Activated naive CD4-positive, alpha-beta T cell treated with anti-CD3 and anti-CD28 coated beads, Interleukin-2, amount 10 ng/mL, durations not matched to agents 7 days and 5 days (primary cell): ENCODE measurements around the gene PBX4.
"Not testable (repeated sequence)": the region's sequence is repeated elsewhere in the genome, so short reads cannot be mapped to it uniquely, and the experiment has no call there.

Source experiments
- CTCF ChIA-PET: fragments of 350-600 bp; sonication (Branson Sonifier 250); formaldehyde crosslinking; loops from one replicate; lab custom pipeline; 2021; ENCODE audit warnings: antibody characterized with exemption; lab: Charles Lee
- DNase-seq: peaks from one replicate; pipeline ENCODE4 v3.0.0-alpha.2; 2020
- H3K27ac Mint-ChIP-seq: one replicate; pipeline ENCODE4 v1.8.0; 2021; ENCODE audit warnings: mild to moderate bottlenecking, moderate library complexity, mixed read lengths
- H3K27me3 Mint-ChIP-seq: one replicate; pipeline ENCODE4 v1.8.0; 2021; ENCODE audit warnings: mild to moderate bottlenecking, mixed read lengths
- H3K36me3 Mint-ChIP-seq: one replicate; pipeline ENCODE4 v1.8.0; 2021; ENCODE audit warnings: mixed read lengths
- H3K4me1 Mint-ChIP-seq: one replicate; pipeline ENCODE4 v1.8.0; 2021; ENCODE audit warnings: mixed read lengths
- H3K4me3 Mint-ChIP-seq: one replicate; pipeline ENCODE4 v1.8.0; 2021; ENCODE audit warnings: mild to moderate bottlenecking, moderate library complexity, mixed read lengths
- H3K9me3 Mint-ChIP-seq: one replicate; pipeline ENCODE4 v1.8.0; 2021; ENCODE audit warnings: mixed read lengths

The PBX4 gene

DNA sequence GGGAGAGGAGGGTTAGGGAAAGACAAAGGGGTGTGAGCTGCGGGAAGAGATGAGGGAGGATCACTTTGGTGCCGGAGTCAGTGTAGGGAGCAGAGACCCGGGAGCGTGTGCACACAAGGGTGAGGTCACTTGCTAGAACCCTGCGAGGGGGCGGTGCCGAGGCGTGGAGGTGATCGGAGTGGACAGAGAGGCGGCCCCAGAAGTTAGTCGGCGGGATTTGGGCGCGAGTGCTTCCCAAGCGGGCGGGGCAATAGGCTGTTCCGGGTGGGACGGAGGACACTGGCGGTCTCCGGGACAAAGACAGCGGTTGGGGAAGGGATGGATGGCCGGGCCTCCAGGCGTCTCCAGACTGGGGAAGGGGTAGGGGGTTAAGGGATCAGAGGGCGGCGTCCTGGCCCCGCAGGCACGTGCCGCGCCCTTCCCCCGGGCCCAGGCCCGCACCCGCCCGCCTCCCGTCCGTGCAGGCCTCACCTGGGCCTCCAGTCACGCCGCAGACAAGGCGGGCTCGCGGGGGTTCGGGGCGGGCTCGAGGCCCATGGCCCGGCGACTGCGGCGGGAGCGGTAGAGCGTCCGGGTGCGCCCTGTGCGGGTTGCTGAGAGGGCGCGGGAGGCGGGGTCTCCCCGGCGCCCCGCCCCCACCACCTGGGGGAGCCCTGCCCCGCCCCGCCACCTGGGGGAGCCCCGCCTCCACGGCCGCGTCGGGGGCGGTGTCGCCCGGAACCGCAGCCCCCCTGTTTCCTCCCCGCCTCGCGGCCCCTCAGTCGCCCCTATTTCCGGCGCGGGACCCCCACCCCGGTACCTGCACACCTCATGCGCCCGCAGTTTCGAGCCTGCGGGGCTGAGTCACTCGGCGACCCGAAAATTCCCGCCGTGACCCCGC is 9.4 kb upstream of the PBX4 start, which contains the start of gene LPAR2:
LPAR2 (minus strand) TSS at position 600 of the 880 bp plus-strand sequence. CDS start 945 bp downstream, outside the sequence.
- peak; percentile 81 for DNase-seq
- Mint-ChIP-seq H3K4me1 (peaks cover 40% of the 10 kb centered on the region), H3K4me3 (peak within 1 kb of the TSS; percentile 97), H3K36me3 (peaks cover 47% of the 10 kb centered on the region), H3K9me3 (no peaks in the 10 kb centered on the region), H3K27me3 (peaks cover 4% of the 10 kb centered on the region), H3K27ac (peak within 1 kb of the TSS; percentile 94)
- CTCF ChIA-PET, result interaction anchor here (0.6 to 1.1 kb wide), 3 partner anchors 10 to 95 kb away, joined by 3 read pairs; partner anchors contain the start of gene PBX4

DNA sequence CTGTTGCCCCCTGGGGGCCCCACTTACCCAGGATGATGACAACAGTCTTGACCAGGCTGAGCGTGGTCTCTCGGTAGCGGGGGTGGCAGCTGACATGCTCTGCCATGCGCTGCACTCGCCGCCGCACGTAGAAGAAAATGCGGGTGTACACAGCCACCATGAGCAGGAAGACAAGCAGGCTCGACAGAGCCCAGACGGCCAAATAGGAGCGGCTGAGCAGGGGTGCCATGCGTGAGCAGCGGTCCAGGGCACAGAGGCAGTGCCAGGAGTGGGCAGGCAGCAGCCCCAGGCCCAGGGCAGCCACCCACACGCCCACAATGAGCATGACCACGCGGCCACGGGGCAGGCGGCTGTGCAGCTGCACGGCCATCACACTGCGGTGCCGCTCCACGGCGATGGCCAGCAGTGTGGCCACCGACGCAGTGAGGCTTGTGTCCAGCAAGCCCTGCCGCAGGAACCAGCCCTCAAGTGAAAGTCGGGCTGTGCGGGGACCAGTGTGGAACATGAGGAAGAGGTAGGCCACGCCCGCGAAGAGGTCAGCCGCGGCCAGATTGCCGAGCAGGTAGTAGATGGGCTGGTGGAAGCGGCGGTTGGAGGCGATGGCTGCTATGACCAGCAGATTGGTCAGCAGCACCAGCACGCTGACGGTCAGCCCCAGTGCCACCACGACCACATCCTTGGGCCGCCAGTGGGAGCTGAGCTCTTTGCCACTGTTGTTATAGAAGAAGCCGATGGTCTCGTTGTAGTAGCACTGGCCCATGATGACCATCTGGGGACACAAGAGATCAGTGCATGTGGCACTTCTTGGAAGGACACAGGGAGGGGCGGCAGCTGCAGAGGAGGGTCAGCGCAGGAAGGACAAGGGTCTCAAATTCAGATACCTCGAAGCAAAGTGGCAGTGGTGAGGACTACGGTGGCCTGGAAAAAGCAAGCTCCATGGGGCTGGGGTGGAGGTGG is 8.3 kb upstream of the PBX4 start:
- CTCF ChIA-PET, result interaction anchor here (0.7 to 1.3 kb wide), 3 partner anchors 9 to 37 kb away, joined by 3 read pairs; partner anchors contain the start of gene PBX4
- Mint-ChIP-seq H3K4me3 (peak overlapping the region; percentile 97), H3K9me3 (no peaks in the 10 kb centered on the region), H3K27ac (peak overlapping the region; percentile 94), H3K27me3 (peaks cover 4% of the 10 kb centered on the region), H3K36me3 (peaks cover 42% of the 10 kb centered on the region), H3K4me1 (peaks cover 40% of the 10 kb centered on the region)
- no peak for DNase-seq

DNA sequence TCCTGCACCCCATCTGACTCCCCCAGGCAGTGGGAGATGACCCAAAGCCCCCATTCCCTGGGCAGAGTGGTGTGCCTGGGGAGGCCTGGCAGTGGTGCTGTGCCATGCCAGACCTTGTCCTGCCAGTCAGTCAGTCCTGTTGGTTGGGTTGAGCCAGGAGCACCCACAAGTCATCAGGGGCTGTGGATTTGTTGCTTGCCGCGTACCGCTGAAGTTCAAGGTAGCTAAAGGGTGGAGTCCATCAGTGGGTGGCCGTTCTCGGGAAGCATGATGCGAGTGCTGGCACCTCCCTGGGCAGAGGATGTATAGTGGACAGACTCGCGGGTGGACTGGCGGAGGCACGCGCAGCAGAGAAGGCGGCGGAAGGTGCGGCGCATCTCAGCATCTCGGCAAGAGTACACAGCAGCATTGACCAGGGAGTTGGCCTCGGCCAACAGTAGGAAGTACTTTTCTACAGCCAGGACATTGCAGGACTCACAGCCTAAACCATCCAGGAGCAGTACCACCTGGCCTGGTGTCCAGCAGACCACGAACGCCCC is 5.6 kb upstream of the PBX4 start:
- Mint-ChIP-seq H3K27ac (no peak overlapping the region), H3K27me3 (peaks cover 4% of the 10 kb centered on the region), H3K4me3 (no peak overlapping the region), H3K9me3 (no peaks in the 10 kb centered on the region), H3K36me3 (peaks cover 32% of the 10 kb centered on the region), H3K4me1 (peaks cover 47% of the 10 kb centered on the region)
- no peak for DNase-seq
- CTCF ChIA-PET, result no interaction called here

GRCh38 chr19:19623383-19623782 is 4.9 kb upstream of the PBX4 start:
- peaks cover 30% of the 10 kb centered on the region for H3K36me3 Mint-ChIP-seq
- peak overlapping the region; percentile 24 for H3K27ac Mint-ChIP-seq
- no peaks in the 10 kb centered on the region for H3K9me3 Mint-ChIP-seq
- no peak for DNase-seq
- peaks cover 47% of the 10 kb centered on the region for H3K4me1 Mint-ChIP-seq
- H3K4me3 Mint-ChIP-seq, result no peak overlapping the region
- peaks cover 4% of the 10 kb centered on the region for H3K27me3 Mint-ChIP-seq
- CTCF ChIA-PET, result no interaction called here

DNA sequence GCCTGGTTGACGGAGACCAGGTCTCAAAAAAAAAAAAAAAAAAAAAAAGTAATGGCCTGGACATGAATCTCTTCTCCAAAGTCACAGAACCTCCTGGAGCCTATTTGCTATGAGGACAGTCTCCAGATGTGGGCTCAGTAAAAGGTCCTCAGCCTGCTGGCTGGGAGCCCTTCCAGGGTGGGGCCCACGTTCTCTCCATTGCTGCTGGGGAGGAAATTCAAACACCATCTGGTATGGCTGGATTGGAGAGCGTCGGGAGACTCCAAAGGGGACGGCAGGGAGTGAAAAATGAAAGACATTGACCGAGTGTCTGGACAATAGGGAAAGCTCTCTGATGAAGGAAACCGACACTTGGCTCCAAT is 1.3 kb upstream of the PBX4 start:
- Mint-ChIP-seq H3K4me3 (no peak overlapping the region), H3K4me1 (peaks cover 52% of the 10 kb centered on the region), H3K36me3 (peaks cover 25% of the 10 kb centered on the region), H3K27me3 (no peaks in the 10 kb centered on the region), H3K9me3 (no peaks in the 10 kb centered on the region), H3K27ac (no peak overlapping the region)
- CTCF ChIA-PET, result no interaction called here
- DNase-seq, result no peak

GRCh38 chr19:19619181-19619848 is 828 bp upstream of the PBX4 start:
- peaks cover 52% of the 10 kb centered on the region for H3K4me1 Mint-ChIP-seq
- peak overlapping the region; percentile 5 for H3K27ac Mint-ChIP-seq
- CTCF ChIA-PET, result interaction anchor here (1.7 kb wide), 1 partner anchor 8 kb away, joined by 3 read pairs; no protein-coding TSS in a partner anchor
- H3K4me3 Mint-ChIP-seq, result peak overlapping the region; percentile 90
- H3K27me3 Mint-ChIP-seq, result no peaks in the 10 kb centered on the region
- no peaks in the 10 kb centered on the region for H3K9me3 Mint-ChIP-seq
- peaks cover 22% of the 10 kb centered on the region for H3K36me3 Mint-ChIP-seq
- DNase-seq, result no peak

- peak overlapping the region; percentile 12 for H3K27ac Mint-ChIP-seq
- H3K27me3 Mint-ChIP-seq, result no peaks in the 10 kb centered on the region
- H3K4me3 Mint-ChIP-seq, result peak overlapping the region; percentile 2
These were observed 3.4 kb downstream of the PBX4 start for GRCh38 chr19:19615086-19615485.

GRCh38 chr19:19613506-19613905 is 5.0 kb downstream of the PBX4 start:
- no peak for DNase-seq
- CTCF ChIA-PET, result interaction anchor here (1.1 kb wide), 1 partner anchor 8 kb away, joined by 3 read pairs; no protein-coding TSS in a partner anchor
- H3K27ac Mint-ChIP-seq, result no peak overlapping the region

More at GRCh38 chr19:19615086-19615485, 3.4 kb downstream of the PBX4 start:
- Mint-ChIP-seq H3K4me1 (peaks cover 58% of the 10 kb centered on the region), H3K36me3 (peaks cover 26% of the 10 kb centered on the region), H3K9me3 (no peaks in the 10 kb centered on the region)
- DNase-seq, result no peak
- CTCF ChIA-PET, result no interaction called here

DNA sequence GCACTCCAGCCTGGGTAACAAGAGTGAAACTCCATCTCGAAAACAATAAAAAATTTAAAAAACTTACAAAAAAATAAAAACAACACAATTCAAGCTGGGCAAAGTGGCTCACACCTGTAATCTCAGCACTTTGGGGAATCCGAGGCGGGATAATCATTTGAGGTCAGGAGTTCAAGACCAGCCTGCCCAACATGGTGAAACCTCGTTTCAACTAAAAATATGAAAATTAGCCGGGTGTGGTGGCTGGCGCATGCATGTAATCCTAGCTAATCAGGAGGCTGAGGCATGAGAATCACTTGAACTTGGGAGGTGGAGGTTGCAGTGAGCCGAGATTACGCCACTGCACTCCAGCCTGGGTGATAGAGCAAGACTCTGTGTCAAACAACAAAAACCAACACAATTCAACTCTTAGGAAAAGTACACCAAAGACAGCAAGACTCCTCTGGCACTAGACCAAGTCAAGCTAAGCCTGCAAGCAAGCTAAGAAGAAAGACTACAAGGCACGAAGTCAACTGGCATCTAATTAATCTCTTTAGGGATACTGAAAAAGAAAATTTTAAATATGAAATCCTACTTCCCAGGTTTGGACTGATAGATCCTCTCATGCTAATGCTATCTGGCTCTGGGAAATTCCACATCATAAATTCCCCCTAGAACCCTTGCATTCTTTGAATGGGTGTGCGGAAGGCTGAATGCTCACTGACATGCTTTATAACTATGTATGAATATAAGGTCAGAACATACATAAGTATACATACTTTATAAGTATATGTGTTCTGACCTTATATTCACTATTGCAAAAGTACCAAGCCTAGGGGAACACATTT is 7.9 kb downstream of the PBX4 start:
- Mint-ChIP-seq H3K36me3 (peaks cover 47% of the 10 kb centered on the region), H3K4me1 (peaks cover 63% of the 10 kb centered on the region), H3K27me3 (no peaks in the 10 kb centered on the region), H3K27ac (peak overlapping the region; percentile 21), H3K9me3 (no peaks in the 10 kb centered on the region), H3K4me3 (no peak overlapping the region)
- DNase-seq, result no peak
- CTCF ChIA-PET, result interaction anchor here (1.0 kb wide), 1 partner anchor 10 kb away, joined by 3 read pairs; no protein-coding TSS in a partner anchor

More at GRCh38 chr19:19613506-19613905, 5.0 kb downstream of the PBX4 start:
- Mint-ChIP-seq H3K36me3 (peaks cover 38% of the 10 kb centered on the region), H3K27me3 (no peaks in the 10 kb centered on the region), H3K4me1 (peaks cover 60% of the 10 kb centered on the region), H3K4me3 (no peak overlapping the region), H3K9me3 (no peaks in the 10 kb centered on the region)

DNA sequence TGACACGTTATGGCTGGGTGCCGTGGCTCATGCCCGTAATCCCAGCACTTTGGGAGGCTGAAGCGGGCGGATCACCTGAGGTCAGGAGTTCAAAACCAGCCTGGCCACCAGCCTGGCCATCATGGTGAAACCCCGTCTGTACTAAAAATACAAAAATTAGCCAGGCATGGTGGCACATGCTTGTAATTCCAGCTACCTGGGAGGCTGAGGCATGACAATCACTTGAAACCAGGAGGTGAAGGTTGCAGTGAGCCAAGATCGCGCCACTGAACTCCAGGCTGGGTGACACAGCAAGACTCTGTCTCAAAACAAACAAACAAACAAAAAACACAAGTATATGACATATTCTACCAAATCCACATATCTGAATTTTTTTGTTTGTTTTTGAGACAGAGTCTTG is 11.8 kb downstream of the PBX4 start:
- not testable (repeated sequence) for H3K27me3 Mint-ChIP-seq, DNase-seq, H3K9me3 Mint-ChIP-seq
- H3K4me1 Mint-ChIP-seq, result peaks cover 70% of the 10 kb centered on the region
- CTCF ChIA-PET, result interaction anchor here (1.0 to 1.9 kb wide), 4 partner anchors 37 to 75 kb away, joined by 3 to 7 read pairs (median 3); partner anchors contain the start of gene GMIP
- H3K27ac Mint-ChIP-seq, result peak overlapping the region; percentile 94
- peaks cover 37% of the 10 kb centered on the region for H3K36me3 Mint-ChIP-seq
- peak overlapping the region; percentile 27 for H3K4me3 Mint-ChIP-seq

GRCh38 chr19:19606021-19606420 is 12.5 kb downstream of the PBX4 start:
- peak overlapping the region; percentile 94 for H3K27ac Mint-ChIP-seq
- peaks cover 2% of the 10 kb centered on the region for H3K9me3 Mint-ChIP-seq
- no peaks in the 10 kb centered on the region for H3K27me3 Mint-ChIP-seq
- peaks cover 77% of the 10 kb centered on the region for H3K4me1 Mint-ChIP-seq
- peak; percentile 64 for DNase-seq
- H3K36me3 Mint-ChIP-seq, result peaks cover 42% of the 10 kb centered on the region
- CTCF ChIA-PET, result interaction anchor here (1.0 to 1.9 kb wide), 3 partner anchors 38 to 74 kb away, joined by 3 to 7 read pairs (median 3); partner anchors contain the start of gene GMIP
- peak overlapping the region; percentile 27 for H3K4me3 Mint-ChIP-seq

- CTCF ChIA-PET, result interaction anchor here (1.6 kb wide), 1 partner anchor 14 kb away, joined by 7 read pairs; no protein-coding TSS in a partner anchor
- no peak for DNase-seq
- H3K4me1 Mint-ChIP-seq, result peaks cover 84% of the 10 kb centered on the region
- no peaks in the 10 kb centered on the region for H3K27me3 Mint-ChIP-seq
- no peak overlapping the region for H3K4me3 Mint-ChIP-seq
- peaks cover 4% of the 10 kb centered on the region for H3K9me3 Mint-ChIP-seq
- peaks cover 30% of the 10 kb centered on the region for H3K36me3 Mint-ChIP-seq
- H3K27ac Mint-ChIP-seq, result peak overlapping the region; percentile 78
These were observed 15.7 kb downstream of the PBX4 start for GRCh38 chr19:19602713-19603324.
